IgD-negative memory B cell (primary cell): ENCODE measurements around the gene ANKRD39. TPM values are rescaled to one million over a fixed set of nuclear protein-coding genes. Genes with fewer than 3 reads are reported as not detected.

ENCODE experiments used
- H3K27ac Mint-ChIP-seq, 3 donors: one replicate each; pipeline ENCODE4 v1.8.0; 2020 to 2022; ENCODE audit warnings: mild to moderate bottlenecking in 3 of 3, mixed read lengths in 3 of 3, moderate library complexity in 1 of 3
- H3K27me3 Mint-ChIP-seq: one replicate; pipeline ENCODE4 v1.8.0; 2021; ENCODE audit warnings: mixed read lengths
- H3K36me3 Mint-ChIP-seq: one replicate; pipeline ENCODE4 v1.8.0; 2020; ENCODE audit warnings: mild to moderate bottlenecking, mixed read lengths
- H3K4me1 Mint-ChIP-seq, 3 donors: one replicate each; pipeline ENCODE4 v1.8.0; 2020 to 2022; ENCODE audit warnings: mixed read lengths in 3 of 3, mild to moderate bottlenecking in 1 of 3
- H3K4me3 Mint-ChIP-seq, 4 donors: one replicate each; pipeline ENCODE4 v1.8.0; 2020 to 2022; ENCODE audit warnings: mild to moderate bottlenecking in 4 of 4, mixed read lengths in 4 of 4, moderate library complexity in 3 of 4
- H3K9me3 Mint-ChIP-seq, 3 donors: one replicate each; pipeline ENCODE4 v1.8.0; 2020 to 2021; ENCODE audit warnings: mixed read lengths in 3 of 3, mild to moderate bottlenecking in 1 of 3
- polyA plus RNA-seq: library from polyadenylated mRNA; unstranded; fragments of 300-500 nt; fragmentation: Illumina TruSeq; gene quantifications from one replicate; pipeline ENCODE4 v1.2.3, GENCODE V29; 2021

Gene ANKRD39
- polyA plus RNA-seq, 1 donor from 2014 or later: 16.3 TPM

DNA sequence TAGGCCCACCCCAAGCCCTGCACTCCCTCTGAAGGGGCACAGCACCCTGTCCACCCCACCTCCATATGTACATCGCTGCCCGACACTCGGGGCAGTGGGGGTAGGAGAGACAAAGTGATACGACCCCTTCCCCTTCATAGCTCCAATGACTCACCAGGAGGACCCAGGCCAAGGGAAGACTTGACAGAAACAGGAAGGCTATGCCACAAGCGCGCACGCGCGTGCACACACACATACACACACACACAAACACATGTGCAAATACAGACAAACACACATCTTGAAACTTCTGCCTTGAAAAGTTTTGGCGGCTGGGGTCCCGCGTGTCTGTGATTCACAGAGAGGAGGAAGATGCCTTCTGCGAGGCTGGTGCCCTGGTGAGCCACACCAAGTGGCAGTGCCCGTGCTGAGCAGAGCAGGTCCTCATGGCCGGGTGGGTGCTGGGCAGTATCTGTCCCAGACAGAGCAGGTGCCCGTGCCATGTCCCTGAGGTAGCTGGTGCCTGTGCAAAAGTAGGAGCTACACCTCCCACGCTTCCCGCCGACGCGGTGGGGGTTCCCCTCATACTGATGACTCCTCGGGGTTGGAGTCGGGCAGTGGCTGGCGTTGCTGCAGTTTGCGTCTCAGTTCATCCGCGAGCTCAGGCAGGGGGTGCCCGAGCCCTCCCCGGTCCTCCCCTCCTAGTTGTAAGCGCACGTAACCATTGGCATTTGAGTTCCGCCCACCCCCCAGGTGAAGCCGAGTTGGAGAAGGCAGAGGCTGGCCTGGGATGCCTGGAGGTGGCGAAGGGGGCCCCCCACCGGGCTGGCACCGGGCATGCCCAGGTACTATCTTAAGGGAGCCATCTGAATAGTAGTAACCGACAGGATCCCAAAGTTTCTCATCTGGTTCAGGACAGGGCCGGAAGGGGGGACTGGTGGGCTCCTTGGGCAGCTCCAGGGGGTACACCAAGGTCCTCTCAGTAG lies 2.5 kb upstream of the ANKRD39 start:
- H3K27ac Mint-ChIP-seq: peak overlapping the region in 1 of 3 donors; percentile 48
- peak overlapping the region in 2 of 4 donors; percentile 30 to 71 for H3K4me3 Mint-ChIP-seq
- peaks cover 2% of the 10 kb centered on the region for H3K36me3 Mint-ChIP-seq
- no peaks in the 10 kb centered on the region for H3K9me3 Mint-ChIP-seq
- no peaks in the 10 kb centered on the region for H3K27me3 Mint-ChIP-seq
- peaks cover 11 to 12% (median 11%) of the 10 kb centered on the region in 3 donors for H3K4me1 Mint-ChIP-seq

DNA sequence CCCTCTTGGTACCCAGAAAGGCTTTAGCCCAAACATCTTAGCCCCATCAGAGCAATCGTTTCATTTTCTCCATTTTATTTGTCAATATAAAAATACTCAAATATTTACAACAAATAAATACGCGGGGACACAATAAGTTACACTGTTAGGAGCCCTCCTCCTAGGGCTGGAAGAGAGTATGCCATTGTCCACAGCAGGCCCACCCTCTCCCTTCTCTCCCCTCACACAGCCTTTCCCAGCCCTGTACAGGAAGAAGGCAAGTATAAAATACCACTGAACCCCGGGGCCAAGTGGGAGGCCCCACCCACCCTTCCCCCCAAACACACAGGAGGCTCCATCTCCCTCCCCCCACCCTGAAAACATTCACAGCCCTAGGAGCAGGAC lies 1.9 kb upstream of the ANKRD39 start:
- peak overlapping the region in 1 of 3 donors; percentile 91 for H3K27ac Mint-ChIP-seq
- peak overlapping the region in 3 of 4 donors; percentile 52 to 90 (median 83) for H3K4me3 Mint-ChIP-seq
- H3K27me3 Mint-ChIP-seq: no peaks in the 10 kb centered on the region
- peaks cover 11 to 16% (median 14%) of the 10 kb centered on the region in 3 donors for H3K4me1 Mint-ChIP-seq
- peaks cover 2% of the 10 kb centered on the region for H3K36me3 Mint-ChIP-seq
- H3K9me3 Mint-ChIP-seq: no peaks in the 10 kb centered on the region

DNA sequence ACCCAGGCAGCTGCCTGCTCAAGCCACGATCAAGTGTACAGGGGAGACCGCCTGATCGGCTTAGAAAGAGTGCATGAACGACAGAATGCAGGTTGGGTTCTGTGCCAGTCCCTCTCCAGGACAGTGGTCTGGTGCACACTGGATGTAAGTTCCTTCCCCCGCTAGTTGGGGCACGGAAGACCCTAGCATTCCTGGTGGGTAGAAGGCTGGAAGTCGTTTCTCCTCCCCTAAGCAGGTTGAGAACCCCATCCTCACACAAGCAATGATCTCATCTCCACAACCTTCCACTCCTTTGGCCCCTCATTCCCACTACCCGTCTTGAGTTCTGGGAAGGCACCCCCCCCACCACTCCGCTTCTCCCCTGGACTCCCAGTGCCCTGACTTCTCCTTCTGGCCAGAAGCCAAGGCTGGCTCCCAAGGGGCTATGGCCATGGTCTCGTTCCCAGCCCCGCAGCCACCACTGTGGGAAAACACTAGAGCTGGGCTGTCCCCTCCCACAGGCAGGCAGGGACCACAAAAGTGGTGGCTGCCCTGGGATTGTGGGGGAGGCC lies 1.4 kb upstream of the ANKRD39 start:
- no peaks in the 10 kb centered on the region for H3K9me3 Mint-ChIP-seq
- H3K4me1 Mint-ChIP-seq: peaks cover 11 to 16% (median 14%) of the 10 kb centered on the region in 3 donors
- peak overlapping the region; percentile 52 to 94 (median 88) for H3K4me3 Mint-ChIP-seq
- H3K27ac Mint-ChIP-seq: peak overlapping the region in 2 of 3 donors; percentile 57 to 91
- no peaks in the 10 kb centered on the region for H3K27me3 Mint-ChIP-seq
- H3K36me3 Mint-ChIP-seq: peaks cover 2% of the 10 kb centered on the region

DNA sequence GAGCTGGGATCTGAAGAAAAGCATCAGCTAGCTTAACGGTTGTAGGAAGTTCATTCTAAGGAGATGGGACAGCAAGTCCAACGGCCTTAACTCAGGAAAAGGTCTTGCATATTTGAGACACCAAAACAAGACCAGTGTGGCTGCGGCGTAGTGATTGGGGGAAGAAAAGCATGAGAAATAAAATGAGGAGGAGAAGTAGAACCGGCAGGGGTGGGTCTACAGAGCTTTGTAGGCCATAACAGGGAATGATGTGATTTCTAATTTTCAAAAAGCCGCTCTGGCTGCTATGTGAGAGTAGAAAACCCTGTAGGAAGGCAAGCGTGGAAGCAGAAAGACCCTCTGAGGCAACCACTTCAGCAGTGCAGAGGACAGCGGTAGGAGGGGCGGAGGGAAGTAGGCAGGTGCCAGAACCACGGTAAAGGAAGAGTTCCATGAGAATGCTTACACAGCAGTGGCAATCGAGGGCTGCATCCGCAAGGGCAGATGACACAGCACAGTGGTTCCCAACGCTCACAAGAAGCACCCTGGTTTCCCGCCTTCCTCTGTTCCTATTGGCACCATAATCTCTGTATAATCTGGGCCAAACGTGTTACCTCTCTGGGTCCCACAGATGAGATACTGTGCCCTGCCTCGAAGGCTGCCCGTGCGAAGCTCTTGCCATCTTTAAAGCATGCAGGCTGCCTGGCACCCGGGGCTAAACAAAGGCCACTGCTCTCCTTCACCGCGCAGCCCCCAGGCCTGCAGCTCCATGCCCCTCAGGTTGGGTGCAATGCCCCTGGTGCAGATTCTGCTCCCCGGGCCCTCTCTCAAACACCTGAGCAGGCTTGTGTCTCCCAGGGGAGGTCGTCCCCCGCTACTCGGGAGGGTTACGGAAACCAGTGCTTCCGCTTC lies 795 bp downstream of the ANKRD39 start:
- Mint-ChIP-seq H3K4me1 (peaks cover 11 to 19% (median 16%) of the 10 kb centered on the region in 3 donors), H3K27me3 (no peaks in the 10 kb centered on the region), H3K9me3 (no peaks in the 10 kb centered on the region), H3K36me3 (peaks cover 5% of the 10 kb centered on the region), H3K4me3 (peak overlapping the region; percentile 85 to 96 (median 92)), H3K27ac (peak overlapping the region; percentile 48 to 91 (median 84))

DNA sequence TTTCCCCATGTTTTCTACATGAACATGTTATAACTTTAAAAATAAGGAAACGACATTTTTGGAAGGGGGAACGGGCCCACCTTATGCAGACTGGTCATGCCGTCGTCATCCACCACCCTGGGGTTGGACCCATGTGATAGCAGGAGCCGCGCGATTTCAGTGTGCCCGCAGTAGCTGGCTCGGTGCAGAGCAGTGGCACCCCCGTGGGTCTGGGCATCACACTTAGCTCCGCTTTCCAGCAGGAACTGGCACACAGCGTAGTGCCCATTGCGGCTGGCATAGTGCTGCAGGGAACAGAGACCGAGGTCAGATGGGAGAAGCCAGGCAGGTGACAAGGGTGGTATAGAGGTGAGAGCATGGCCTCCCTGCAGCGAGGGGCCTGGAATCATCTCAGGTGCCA lies 4.5 kb downstream of the ANKRD39 start:
- Mint-ChIP-seq H3K4me3 (peak overlapping the region in 2 of 4 donors; percentile 5 to 58), H3K4me1 (peaks cover 11 to 19% (median 16%) of the 10 kb centered on the region in 3 donors), H3K36me3 (peaks cover 7% of the 10 kb centered on the region), H3K27me3 (no peaks in the 10 kb centered on the region), H3K27ac (no peak overlapping the region), H3K9me3 (no peaks in the 10 kb centered on the region)

DNA sequence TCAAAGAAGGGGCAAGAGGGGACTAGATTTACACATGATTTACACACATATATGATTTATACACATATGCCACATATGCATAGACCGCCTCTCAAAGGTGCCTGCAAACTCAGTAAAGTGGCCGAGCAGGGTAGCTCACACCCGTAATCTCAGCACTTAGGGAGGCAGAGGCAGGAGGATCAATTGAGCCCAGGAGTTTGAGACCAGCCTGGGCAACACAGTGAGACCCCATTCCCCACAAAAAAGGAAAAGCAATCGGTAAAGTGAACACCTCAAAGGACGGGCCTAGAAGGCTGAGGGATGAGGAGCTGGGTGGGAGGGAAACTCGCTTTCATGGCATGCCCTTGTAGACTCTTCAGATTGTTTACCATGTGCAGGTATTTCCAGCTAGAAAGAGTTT lies 5.1 kb downstream of the ANKRD39 start:
- H3K9me3 Mint-ChIP-seq: no peaks in the 10 kb centered on the region
- no peak overlapping the region for H3K27ac Mint-ChIP-seq
- H3K27me3 Mint-ChIP-seq: no peaks in the 10 kb centered on the region
- H3K4me1 Mint-ChIP-seq: peaks cover 11 to 19% (median 16%) of the 10 kb centered on the region in 3 donors
- peaks cover 11% of the 10 kb centered on the region for H3K36me3 Mint-ChIP-seq
- peak overlapping the region in 1 of 4 donors; percentile 58 for H3K4me3 Mint-ChIP-seq

DNA sequence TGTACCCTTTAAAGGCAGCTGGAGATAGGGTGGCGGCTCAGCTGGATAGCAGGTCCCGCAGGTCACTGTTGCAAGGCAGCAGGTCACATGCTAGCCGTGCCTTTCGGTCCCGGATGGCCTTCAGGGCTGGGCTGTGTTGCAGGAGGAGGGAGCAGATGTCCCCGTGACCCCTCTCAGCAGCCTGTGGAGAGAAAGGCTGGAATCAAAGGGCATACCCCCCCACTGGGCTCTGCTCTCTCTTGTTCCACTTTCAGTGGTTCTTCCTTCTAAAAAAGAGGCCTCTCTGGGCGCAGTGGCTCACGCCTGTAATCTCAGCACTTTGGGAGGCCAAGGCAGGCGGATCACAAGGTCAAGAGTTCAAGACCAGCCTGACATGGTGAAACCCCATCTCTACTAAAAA lies 9.6 kb downstream of the ANKRD39 start:
- no peak overlapping the region for H3K4me3 Mint-ChIP-seq
- no peak overlapping the region for H3K27ac Mint-ChIP-seq
- H3K9me3 Mint-ChIP-seq: no peaks in the 10 kb centered on the region
- peaks cover 18% of the 10 kb centered on the region for H3K36me3 Mint-ChIP-seq
- H3K27me3 Mint-ChIP-seq: no peaks in the 10 kb centered on the region
- peaks cover 2 to 5% (median 3%) of the 10 kb centered on the region in 3 donors for H3K4me1 Mint-ChIP-seq

DNA sequence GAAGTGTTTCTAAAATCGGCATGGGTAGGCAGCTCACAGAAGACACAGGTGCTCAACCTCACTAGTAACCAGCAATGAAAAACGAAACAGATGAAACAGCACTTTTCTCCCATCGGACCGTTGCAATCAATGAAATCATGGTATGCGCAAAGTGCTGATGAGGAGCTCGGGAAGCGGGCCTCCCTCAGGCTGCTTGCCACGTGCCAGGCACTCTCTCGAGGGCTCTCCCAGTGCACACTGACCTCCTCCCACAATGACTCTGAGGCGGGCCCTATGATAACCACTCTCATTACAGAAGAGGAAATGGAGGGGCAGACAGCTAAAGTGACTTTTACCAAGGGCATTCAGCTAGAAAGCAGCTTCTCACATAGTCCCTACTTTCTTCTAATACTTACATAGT lies 10.2 kb downstream of the ANKRD39 start:
- H3K27me3 Mint-ChIP-seq: no peaks in the 10 kb centered on the region
- H3K4me3 Mint-ChIP-seq: no peak overlapping the region

DNA sequence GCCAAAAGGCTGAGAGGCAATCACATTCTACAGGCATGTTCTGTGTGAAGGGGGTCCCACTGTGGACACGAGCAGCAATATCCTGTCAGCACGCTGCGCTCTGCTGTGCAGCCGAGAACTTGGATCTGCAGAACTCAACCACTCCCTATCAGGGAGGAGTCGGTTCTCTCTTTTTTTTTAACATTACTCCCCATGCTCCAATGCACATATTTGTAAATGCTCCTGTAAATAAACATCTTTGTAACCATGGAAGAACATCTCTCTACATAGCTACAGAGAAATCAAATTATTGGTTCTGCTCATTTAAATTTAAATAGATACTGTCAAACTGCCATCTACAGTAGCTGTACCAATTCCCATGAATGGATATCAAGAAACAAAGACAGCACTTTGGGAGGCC lies 11.0 kb downstream of the ANKRD39 start:
- H3K4me3 Mint-ChIP-seq: no peak overlapping the region
- peaks cover 0 to 4% (median 0%) of the 10 kb centered on the region in 3 donors for H3K4me1 Mint-ChIP-seq
- no peaks in the 10 kb centered on the region for H3K9me3 Mint-ChIP-seq
- H3K36me3 Mint-ChIP-seq: peaks cover 16% of the 10 kb centered on the region
- H3K27me3 Mint-ChIP-seq: no peaks in the 10 kb centered on the region
- H3K27ac Mint-ChIP-seq: no peak overlapping the region

More for the DNA sequence above, 10.2 kb downstream of the ANKRD39 start:
- H3K36me3 Mint-ChIP-seq: peaks cover 16% of the 10 kb centered on the region
- no peak overlapping the region for H3K27ac Mint-ChIP-seq
- H3K9me3 Mint-ChIP-seq: no peaks in the 10 kb centered on the region
- peaks cover 0 to 4% (median 0%) of the 10 kb centered on the region in 3 donors for H3K4me1 Mint-ChIP-seq

DNA sequence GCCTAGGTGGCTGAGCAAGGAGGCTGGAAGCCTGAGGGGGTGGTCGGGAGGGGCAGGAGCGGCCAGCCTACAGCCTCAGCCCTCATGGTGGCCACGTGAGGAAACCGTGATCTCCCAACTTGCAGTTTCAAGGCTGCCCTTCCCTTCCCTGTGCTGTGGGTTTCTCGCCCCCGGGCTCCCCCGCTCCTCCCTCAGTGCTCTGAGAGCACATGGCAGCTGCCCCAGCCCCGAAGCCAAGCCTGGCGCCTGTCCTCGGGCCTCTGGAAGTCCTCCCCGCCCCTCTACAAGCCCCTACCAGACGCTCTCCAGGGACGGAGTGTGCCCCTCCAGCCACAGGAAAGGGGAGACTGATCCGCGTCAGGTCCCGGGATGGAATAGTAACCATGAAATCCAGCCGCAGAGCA lies 13.4 kb downstream of the ANKRD39 start:
- H3K9me3 Mint-ChIP-seq: no peaks in the 10 kb centered on the region
- H3K27ac Mint-ChIP-seq: no peak overlapping the region
- H3K4me3 Mint-ChIP-seq: no peak overlapping the region
- H3K4me1 Mint-ChIP-seq: peaks cover 0 to 7% (median 0%) of the 10 kb centered on the region in 3 donors
- no peaks in the 10 kb centered on the region for H3K27me3 Mint-ChIP-seq
- H3K36me3 Mint-ChIP-seq: peaks cover 14% of the 10 kb centered on the region

DNA sequence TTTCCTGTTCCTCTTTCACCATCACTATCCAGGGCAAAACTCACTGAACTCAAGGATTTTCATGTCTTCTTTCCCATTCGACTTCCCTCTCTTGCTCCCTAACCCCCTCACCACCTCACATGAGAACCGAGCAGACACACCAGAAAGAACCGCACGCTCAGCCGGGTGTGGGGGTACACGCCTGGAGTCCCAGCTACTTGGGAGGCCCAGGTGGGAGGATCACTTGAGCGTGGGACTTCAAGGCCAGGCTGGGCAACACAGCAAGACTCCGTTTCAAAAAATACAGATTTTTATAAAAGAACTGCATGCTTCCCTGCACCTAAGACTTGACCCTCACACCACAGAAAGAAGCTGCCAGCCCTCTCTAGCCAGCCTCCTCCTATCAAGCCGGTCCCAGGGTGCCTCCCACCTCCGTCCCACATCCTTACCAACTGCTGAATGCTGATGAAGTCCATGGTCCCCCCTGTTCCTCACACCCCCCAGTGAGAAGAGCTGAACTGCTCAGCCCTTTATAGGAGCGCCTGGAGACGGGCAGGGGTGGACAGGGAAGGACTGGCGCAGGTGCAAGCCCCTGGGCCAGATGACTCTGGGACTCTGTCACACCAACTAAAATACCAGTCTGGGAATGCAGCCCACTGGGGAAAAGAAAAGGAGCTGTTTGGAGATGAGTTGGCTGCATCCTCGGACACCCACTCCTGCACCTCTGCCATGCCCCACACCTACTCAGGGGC lies 14.1 kb downstream of the ANKRD39 start, which contains the start of gene ANKRD23:
Gene ANKRD23, minus strand, starts transcription at position 484 of the 731 bp plus-strand sequence. Its CDS starts 29 bp downstream, at position 455.
- H3K4me3 Mint-ChIP-seq: peak within 1 kb of the TSS in 1 of 4 donors; percentile 6
- peaks cover 0 to 10% (median 3%) of the 10 kb centered on the region in 3 donors for H3K4me1 Mint-ChIP-seq
- peaks cover 14% of the 10 kb centered on the region for H3K36me3 Mint-ChIP-seq
- H3K27me3 Mint-ChIP-seq: no peaks in the 10 kb centered on the region
- peak within 1 kb of the TSS; percentile 6 to 81 (median 47) for H3K27ac Mint-ChIP-seq
- H3K9me3 Mint-ChIP-seq: no peaks in the 10 kb centered on the region

DNA sequence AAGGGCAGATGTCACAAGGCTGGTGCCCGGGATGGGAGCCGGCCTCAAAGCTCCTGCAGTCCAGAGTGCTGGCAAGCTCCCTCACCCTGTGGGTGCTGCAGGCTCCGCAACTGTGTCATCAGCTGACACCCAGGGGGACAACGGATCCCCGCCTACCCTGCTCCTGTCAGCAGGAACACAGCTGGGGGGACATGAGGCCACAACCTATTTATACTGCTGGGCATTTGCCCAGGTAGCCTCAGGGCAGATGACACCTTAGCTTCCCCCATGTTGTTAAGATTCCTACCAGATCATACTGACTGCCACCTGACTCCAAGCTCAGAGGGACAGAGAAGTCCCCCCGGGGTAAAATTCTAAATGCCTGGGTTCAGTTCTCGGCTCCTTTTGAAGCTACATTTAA lies 15.2 kb downstream of the ANKRD39 start:
- Mint-ChIP-seq H3K27me3 (no peaks in the 10 kb centered on the region), H3K36me3 (peaks cover 10% of the 10 kb centered on the region), H3K9me3 (no peaks in the 10 kb centered on the region), H3K4me1 (peaks cover 0 to 11% (median 6%) of the 10 kb centered on the region in 3 donors), H3K4me3 (peak overlapping the region in 1 of 4 donors; percentile 6), H3K27ac (peak overlapping the region in 2 of 3 donors; percentile 6 to 11)

DNA sequence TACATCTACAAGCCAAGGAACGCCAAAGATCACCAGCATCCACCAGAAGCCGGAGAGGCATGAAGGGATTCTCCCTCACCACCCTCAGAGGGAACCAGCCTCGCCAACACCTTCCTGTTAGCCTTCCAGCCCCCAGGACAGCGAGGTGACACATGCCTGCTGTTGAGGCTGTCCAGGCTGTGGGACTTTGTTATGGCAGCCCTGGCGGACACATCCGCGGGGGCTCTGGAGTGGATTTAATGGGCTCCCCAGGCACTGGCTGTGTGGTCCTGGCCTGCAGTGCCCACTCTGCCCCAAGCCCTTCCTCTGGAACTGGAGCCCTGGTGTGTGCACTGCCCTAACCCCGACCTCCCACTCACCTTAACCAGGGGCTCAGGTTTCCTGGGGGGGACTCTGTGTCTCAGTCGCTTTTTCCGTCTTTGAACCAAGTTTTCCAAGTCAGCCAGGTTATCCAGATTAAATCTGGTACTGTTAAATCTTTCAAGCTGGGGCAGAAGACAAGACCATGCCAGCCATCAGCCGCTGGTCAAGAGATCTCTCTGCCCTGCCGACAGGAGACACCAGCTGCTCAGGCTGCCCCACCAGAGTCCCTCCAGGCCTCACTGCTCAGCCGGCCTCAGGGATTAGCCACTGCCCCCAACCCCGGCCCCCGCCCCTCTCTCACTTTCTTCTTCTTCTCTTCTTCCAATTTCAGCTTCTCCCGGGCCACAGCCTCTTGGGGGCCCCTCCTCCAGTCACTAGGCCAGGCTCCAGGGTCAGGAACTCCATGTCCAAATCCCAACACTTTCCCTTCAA lies 15.9 kb downstream of the ANKRD39 start:
- H3K27me3 Mint-ChIP-seq: no peaks in the 10 kb centered on the region
- H3K27ac Mint-ChIP-seq: no peak overlapping the region
- no peaks in the 10 kb centered on the region for H3K9me3 Mint-ChIP-seq
- peaks cover 7% of the 10 kb centered on the region for H3K36me3 Mint-ChIP-seq
- H3K4me1 Mint-ChIP-seq: peaks cover 0 to 11% (median 6%) of the 10 kb centered on the region in 3 donors
- H3K4me3 Mint-ChIP-seq: peak overlapping the region in 1 of 4 donors; percentile 6
